Stimulated activated CD8-positive, alpha-beta memory T cell treated with anti-CD3 and anti-CD28 coated beads, Interleukin-7, amount 100 ng/mL, for 48 hours (primary cell): ENCODE results near the gene HIPK2.
"Not testable (repeated sequence)": the region's sequence is repeated elsewhere in the genome, so short reads cannot be mapped to it uniquely, and the experiment has no call there.

Source experiments
- DNase-seq, 2 donors: peaks; one replicate each; pipeline ENCODE4 v3.0.0-alpha.2; 2020; ENCODE audit warnings: low read depth in 1 of 2; ENCODE audit errors: extremely low read depth in 1 of 2

HIPK2 gene

DNA sequence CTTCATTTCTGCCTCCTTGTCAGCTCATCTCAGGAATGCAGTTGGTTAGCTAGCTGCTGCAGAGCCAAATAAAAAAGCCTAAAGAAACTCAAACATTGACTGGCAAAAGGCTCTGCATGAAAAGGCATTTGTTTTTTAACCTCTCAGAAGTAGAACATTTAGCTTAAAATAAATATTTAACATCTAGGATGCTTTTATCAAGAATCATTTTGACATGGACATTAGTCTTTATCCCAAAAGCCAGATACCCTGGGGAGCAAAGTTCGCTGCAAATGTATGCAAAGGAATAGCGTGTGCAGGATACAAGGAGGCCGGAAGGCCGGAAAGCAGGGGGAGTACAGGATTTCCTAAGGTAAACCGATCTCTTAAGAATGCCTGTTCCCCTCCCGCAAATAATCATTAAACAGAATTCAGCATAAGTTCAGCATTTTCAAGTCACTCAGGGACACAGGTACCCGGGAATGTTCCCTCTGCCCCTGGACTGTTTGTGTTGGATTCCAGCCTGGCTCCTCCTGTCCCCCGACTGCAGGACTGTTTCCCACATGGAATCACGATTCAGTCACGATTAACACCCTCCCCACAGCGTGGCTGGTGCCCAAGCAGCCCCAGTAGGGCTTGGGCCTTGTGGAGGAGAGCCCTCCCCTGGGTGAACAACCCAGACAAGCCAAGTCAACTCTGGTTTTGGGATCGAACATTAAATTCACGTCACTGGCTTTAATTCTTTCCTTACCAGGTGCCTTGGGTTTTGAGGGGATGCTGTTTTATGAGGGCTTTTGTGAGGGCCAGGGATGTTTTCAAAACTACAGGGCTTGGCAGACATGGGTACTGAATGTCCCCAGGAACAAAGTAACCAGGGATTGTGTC, 97.8 kb downstream of the HIPK2 start:
- DNase-seq = no peak

DNA sequence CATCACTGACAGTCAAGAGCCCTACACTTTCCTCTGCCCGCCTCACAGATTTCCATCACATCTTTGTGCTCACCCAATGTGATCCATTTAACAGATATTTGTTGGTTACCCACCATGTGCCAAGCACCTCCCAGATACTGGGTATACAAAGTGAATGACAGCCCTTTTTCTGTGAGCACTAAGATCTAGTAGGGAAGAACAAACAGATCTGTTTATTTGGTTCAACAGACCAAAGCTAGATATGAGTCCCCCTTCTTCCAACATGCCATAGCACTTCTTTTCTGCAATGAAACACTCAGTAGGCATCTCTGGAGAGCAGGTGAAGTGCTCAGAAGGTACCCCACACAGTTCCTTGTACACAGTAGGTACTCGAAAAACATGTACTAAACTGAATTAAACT, 101.4 kb downstream of the HIPK2 start:
- no peak for DNase-seq

DNA sequence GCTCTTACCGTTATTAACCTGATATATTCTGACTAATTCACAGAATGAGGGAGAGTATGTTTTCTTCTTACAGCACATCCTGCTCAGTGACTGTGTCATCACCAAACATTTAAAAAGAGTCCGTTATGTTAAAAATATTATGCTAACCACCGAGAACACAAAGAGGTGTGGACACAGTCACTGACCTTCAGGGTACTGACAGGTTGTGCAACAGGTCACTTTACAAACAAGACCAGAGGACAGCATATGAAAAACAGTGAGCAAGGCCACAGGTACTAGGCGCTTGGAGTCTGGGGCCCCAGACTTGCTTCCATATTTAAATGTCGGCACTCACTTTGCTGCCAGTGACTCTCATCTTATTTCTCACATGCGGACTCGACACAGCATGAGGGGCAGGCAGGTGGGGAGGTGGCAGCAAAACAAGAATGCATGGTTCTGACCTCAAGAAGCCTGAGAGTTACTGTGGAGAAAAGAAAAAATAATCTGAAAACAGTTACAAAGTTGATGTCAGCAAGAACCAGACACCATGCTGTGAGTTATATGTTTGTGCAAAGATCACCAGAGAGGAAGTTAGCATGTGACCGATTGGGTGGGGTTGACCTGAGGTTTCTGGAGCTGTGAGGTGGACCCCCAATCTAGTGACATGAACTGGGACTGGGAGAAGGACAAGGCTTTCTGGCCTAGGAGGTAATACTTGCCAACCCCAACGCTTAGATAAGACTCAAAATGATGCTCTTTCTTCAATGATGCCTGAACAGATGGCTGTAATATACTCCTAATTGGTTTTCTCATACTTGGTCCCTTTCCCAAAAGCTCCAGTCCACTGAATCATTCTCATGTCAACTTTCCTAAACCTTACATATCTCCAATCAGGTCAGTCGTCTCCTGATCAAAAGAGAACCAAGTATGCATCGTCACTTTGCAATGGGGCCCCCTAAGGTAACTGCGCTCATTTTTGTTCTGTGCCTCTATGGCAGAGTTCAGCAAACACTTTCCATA, 102.4 kb downstream of the HIPK2 start:
- DNase-seq = no peak

DNA sequence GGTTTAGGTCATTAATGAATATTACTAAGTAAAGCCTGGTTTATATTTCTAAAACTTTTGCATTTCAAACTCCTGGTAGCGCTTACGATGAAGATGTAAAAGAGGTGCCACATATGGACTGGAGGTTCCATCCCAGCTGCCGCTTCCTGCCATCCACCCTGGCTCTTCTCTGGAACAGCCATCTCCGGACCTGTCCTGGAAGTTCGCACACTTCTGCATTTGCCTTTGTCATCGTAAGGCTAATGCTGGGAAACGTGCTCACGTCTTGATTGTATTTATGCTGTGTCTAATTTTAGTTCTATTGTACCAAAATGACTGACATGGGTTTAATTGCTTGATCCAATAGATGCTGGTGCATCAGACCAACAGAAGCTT, 103.1 kb downstream of the HIPK2 start:
- DNase-seq = no peak

DNA sequence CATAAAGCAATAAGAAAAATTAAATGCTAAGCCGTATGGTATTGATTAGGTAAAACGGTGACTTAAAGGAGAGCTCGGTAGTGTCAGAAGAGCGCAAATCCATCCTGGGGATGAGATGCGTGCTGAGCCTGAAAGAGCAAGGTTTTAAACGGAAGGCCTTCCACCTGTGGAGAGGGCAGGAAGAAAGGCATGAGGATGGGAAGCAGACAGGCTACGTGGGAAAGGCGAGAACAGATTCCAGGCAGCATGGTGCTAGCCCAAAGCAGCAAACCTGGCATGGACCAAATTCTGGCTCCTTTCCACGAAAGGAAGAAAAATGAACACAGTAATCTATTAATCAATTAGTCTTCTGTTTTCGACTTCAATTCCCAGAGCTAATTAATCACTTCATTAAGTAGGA, 103.5 kb downstream of the HIPK2 start:
- no peak for DNase-seq

DNA sequence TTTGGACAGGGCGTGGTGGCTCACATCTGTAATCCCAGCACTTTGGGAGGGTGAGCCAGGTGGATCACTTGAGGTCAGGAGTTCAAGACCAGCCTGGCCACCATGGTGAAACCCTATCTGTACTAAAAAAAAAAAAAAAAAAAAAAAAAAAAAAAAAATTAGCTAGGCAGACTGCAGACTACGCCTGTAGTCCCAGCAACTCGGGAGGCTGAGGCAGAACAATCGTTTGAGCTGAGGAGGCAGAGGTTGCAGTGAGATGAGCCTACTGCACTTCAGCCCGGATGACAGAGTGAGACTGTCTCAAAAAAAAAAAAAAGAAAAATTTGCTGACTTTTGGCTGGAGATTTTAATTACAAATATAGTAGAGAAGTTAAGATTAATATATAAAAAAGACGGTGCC, 104.0 kb downstream of the HIPK2 start:
- DNase-seq = no peak

DNA sequence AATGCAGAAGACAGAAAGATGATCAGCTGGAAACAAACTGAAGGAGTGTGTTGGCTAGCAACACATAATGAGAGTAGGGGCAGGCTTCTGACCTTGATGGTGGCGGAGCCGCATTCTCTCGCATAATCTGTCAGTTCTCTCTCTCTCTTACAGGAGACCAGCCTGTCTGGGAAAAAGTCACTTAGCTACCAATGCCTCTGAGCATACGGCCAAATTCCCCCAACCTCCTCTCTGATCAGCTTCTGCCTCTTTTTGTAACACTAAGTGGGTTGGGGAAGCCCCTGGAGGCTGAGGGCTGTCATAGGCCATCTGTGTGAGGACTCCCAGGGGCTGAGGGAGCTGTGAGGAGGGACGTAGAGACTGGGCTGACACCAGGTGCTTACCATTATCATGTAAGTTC, 104.6 kb downstream of the HIPK2 start:
- DNase-seq = peak in 1 of 2 donors; percentile 47

DNA sequence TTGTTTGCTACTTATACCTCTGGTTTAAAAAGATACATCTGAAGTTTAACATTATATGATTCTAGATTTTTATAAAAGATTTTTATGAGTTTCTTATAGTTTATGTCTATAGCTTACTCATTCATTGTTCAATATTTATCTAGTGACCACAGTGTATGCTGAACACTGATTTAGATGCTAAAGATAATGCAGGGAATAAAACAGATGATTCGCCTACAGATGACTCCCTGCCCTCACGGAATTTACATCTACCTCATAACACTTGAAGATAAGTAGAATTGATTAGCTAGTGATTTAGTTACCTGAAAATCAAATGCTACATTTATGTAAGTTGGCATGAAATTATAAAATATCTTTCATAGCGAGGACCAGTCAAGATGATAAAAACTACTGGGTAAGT, 105.8 kb downstream of the HIPK2 start:
- DNase-seq = no peak

DNA sequence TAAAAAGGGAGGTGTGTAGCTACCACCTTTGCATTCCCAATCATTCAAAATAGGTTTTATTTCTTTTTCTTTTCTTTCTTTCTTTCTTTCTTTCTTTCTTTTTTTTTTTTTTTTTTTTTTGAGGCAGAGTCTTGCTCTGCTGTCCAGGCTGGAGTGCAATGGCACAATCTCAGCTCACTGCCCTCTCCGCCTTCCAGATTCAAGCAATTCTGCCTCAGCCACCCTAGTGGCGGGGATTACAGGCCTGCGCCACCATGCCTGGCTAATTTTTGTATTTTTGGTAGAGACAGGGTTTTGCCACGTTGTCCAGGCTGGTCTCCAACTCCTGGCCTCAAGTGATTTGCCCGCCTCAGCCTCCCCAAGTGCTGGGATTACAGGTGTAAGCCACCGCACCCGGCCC, 107.1 kb downstream of the HIPK2 start:
- DNase-seq = not testable (repeated sequence)

DNA sequence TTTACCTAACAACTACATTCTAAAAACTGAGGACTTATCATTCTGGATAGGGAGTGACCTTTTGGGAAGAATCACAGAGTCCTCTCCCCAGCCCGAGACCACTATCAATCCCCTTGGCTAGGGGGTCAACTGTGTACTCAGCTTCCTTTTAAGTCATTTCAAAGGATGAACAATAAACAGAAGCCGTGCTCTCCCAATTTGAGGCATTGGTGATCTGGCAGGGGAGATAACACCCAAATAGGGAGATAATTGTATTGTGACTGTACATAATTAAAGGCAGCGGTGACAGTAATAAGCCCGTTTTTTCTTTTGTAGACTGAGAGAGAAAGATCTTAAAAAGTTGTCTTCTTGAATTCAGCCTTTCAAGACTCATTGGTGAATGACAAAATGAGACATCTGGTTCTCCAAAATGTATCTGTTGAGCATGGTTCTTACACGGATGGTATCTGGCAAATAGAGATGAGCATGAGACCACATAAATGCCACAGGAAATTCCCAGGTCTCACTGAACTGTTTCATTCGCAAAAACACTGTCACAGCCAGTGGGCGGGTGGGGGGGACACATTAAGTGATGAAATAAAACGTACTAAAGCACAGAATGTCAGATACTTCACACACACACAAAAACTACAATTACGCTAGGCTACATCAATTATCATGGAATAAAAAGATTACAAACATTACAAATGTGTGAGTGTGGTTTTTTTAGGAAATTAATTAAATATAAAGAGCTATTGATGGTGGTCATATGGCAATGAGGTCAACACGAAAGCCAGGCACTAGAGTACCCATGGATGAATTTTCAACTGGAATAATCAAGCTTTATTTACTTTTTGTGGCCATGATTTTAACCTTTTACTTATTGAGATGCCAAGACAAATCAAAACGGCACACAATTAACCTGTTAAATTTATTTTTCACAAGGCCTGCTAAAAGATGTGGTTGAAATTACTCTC, 108.4 kb downstream of the HIPK2 start:
- no peak for DNase-seq

DNA sequence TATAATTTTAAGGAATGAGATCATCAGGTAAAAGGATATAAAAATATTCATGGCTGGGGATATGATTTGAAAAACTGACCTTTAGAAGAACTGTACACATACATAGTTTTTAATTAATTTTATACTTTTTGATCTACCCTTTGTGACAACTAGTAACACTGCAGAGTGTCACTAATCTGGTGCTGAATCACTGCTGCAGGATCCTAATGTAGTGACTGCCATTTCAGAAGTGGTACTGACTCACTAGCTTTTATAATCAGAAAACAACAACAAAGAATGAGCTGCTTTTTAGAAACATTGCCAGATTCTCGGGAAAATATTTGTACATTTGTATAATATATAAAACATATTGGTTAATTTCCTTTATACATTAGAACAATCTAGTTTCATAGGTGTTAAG, 110.4 kb downstream of the HIPK2 start:
- DNase-seq = no peak

DNA sequence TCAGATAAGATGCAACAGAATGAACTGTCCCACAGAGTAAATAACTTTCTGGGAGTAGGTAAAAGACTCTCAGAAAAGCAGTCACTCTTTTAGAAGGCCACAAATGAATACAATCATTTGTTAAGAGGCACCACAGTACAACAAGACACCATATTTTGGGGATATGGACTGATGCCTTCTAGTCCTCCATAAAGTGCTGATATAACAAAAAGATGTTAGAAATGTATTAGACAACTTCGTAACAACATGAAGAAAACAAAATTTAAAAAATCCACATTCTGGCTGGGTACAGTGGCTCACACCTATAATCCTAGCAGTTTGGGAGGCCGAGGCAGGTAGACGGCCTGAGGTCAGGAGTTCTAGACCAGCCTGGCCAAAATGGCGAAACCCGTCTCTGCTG, 111.3 kb downstream of the HIPK2 start:
- DNase-seq = no peak

DNA sequence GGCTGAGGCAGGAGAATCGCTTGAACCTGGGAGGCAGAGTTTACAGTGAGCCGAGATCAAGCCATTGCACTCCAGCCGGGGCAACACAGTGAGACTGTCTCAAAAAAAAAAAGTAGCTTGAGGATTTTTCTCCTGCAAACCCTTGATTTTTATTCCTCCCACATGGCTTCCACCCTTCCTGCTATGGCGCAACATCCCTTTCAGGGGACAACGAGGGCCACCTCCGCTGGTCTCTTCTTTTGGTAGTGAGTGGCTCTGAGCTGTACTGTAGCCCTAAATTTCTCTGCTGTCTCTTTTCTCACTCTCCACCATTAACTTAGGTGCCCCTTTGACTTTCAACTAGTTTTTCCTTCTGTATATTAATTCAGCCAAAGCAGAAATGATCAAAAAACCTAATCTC, 113.4 kb downstream of the HIPK2 start:
- DNase-seq = no peak

DNA sequence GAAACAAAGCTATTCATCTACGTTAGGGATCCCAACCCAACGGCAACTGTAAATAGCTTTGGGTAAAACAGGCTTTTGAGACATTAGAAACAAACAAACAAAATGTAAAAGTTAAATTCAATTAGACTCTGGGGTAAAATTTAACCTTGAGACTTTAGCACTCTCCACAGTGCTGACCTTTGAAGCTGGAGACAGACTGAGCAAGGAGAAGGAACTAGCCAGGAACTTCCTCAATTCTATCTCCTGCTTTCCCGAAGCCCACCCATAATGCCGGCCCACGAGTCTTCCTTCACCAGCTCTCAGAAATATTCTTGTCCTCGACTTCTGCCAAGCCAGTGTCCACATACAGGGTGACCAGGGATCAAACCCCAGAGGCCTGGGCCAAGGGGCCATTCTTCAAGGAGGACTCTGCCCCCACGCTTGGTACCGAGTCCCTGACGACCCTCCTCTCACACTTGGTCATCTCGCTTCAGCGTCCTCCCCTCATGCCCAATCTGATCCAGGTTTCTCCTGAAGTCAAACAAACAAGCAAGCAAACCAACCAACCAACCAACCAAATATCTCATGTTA, 114.1 kb downstream of the HIPK2 start:
- no peak for DNase-seq

DNA sequence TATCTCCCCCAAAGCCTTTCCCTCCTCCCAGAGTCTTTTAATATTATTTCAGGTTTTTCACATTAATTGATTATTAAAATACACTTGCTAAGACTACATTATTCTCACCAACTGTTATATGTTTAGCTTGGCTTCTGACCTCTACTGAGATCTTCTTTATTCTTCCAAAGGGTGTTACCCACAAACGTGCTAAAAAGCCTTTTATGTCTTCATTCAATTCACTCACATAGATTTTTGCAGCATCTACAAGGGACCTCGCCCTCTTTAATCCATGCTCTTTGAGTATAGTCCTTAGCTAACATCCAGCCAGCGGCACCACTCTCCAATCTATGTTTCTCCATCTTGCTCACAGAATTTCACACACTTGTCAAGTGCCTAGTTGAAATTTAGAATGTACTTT, 115.9 kb downstream of the HIPK2 start:
- no peak for DNase-seq

DNA sequence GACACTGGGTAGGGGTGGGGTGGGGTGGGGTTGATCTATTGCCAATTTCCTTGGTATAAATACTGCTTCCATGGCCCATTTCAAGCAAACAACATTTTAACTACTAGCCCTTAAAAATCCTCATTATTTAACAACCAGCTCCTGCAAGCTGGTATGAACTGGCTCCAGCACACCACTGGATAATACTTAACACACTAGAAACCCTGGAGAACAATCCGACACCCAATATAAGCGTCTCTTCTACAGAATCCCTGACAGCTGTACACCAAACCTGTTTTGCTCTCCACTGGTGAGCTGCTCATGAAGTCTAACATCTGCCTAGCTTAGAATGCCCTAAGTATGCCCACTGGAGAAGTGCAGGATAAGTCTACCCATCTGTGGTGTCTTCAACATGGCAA, 116.8 kb downstream of the HIPK2 start:
- DNase-seq = no peak

DNA sequence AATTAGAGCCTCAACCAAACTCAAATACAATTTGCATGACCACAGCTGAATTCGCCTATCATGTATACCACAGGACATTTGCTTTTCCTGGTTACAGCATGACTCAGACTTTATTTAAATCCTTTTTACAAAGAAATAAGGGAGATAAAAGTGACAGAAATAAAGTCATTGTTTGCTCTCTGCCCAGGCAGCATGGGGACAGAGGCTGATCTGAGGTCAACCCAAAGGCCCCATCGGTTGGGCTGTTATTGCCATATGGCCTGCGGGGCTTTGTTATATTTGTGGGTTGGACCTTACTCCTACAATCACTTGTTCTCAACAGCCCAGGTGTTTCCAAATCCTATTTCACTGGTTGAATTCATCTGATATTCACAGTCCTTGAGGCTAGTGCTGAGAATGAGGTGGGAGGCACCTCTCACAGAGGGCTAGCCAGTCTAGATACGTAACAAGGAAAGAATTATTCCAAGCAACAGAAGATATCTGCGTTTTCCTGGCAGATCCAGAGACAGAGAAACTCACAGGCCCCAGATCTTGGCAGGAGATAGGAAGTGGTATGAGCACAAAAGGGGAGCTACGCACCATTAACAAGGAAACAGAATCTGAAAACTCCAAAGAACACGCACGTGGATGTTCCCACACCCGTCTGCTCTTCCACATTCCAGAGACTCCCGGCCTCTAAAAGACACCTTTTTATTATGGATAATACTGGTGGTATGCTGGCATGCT, 117.3 kb downstream of the HIPK2 start:
- no peak for DNase-seq

DNA sequence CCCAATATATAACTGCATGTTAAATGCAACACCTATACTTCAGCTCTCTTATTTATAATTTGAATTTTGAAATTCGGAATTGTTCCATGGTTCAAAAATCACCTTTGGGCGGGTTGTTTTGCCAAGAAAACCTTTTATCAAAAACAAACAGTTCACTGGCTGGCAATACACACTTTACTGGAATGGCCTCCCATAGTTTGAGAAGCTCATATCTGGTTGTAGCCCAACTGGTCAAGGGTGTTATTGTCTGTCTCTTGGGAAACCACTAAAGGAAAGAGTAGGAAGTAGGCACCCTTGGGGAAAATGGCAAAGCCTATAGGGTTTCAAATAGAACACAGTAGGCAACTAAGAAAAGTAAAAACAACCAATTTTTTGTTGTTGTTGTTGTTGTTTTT, 117.9 kb downstream of the HIPK2 start:
- DNase-seq = no peak

DNA sequence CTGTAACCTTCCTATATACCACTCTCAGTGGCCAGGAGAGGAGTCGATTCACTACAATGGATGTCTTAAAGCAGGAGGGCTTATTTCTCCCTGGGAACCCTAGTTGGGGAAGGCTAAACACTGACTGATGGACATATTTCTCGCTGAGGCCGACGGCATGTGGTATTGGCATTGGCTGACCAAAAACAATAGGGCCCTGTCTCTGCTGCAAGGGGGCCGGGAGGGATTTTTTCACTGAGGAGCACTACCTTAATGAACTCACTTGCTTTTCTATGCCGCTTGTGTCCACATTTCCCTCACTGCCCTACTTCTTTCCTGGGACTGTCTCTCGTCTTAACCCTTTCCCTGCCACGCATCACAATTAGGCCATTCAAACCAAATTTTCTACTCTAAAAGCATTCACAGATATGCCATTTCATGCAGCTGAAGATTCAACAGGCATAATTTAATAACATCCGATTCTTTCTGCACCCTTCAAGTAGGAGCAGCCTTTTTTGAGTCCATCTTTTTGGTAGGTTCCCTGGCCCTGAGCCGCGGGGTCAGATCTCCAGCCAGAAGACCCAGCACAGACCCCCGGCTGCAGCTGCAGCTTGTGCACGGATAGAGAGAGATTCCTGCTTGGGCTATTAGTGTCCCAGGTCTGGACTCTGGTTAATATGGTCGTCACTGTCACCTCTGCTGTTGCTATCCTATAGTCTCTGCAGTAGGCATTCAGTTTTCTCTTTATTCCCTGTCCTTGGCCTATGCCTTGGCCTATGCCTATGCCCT, 118.7 kb downstream of the HIPK2 start:
- DNase-seq = no peak
